DLD1 (cell line): Measurements from ENCODE around the gene LBH.
"Not testable (repeated sequence)": the region's sequence is repeated elsewhere in the genome, so short reads cannot be mapped to it uniquely, and the experiment has no call there.

Experiments
- in situ Hi-C: cut with HindIII; loops from 2 replicates; pipeline ENCODE4 v1.10.0; 2017; ENCODE audit warnings: low sequenced_read_pairs

Gene LBH

GRCh38 chr2:30255466-30256408, 24.4 kb downstream of the LBH start:
- in situ Hi-C loops = no loop called here

- in situ Hi-C loops = no loop called here
These were observed 26.2 kb downstream of the LBH start for GRCh38 chr2:30257266-30258214.

GRCh38 chr2:30259071-30259470, 27.7 kb downstream of the LBH start:
- in situ Hi-C loops = no loop called here

GRCh38 chr2:30259827-30260679, 28.7 kb downstream of the LBH start:
- in situ Hi-C loops = no loop called here

GRCh38 chr2:30260941-30261340, 29.6 kb downstream of the LBH start:
- in situ Hi-C loops = no loop called here

GRCh38 chr2:30261695-30262211, 30.4 kb downstream of the LBH start:
- in situ Hi-C loops = no loop called here

GRCh38 chr2:30262716-30263309, 31.5 kb downstream of the LBH start:
- in situ Hi-C loops = no loop called here

GRCh38 chr2:30264274-30264673, 32.9 kb downstream of the LBH start:
- in situ Hi-C loops = no loop called here

- in situ Hi-C loops = no loop called here
These were observed 34.0 kb downstream of the LBH start for GRCh38 chr2:30265052-30266015.

GRCh38 chr2:30266051-30266621, 34.8 kb downstream of the LBH start:
- in situ Hi-C loops = no loop called here

- in situ Hi-C loops = no loop called here
These were observed 35.4 kb downstream of the LBH start for GRCh38 chr2:30266705-30267104.

GRCh38 chr2:30267161-30267975, 36.0 kb downstream of the LBH start:
- in situ Hi-C loops = no loop called here

GRCh38 chr2:30268296-30268871, 37.0 kb downstream of the LBH start:
- in situ Hi-C loops = no loop called here

- in situ Hi-C loops = not testable (repeated sequence)
These were observed 37.9 kb downstream of the LBH start for GRCh38 chr2:30269114-30269770.

- in situ Hi-C loops = no loop called here
These were observed 38.4 kb downstream of the LBH start for GRCh38 chr2:30269771-30270145.

GRCh38 chr2:30270166-30270565, 38.8 kb downstream of the LBH start:
- in situ Hi-C loops = no loop called here

GRCh38 chr2:30271301-30271700, 40.0 kb downstream of the LBH start:
- in situ Hi-C loops = no loop called here
